Measurements from ENCODE around the gene EVI5.

GRCh38 chr1:92790867-92791266, 6.0 kb upstream of the EVI5 start:
- TF ChIP-seq CTCF (IDR thresholded peaks at IDR 0.05; ENCODE audit: low read depth, low read length) (no peak), EZH2phosphoT487 (IDR thresholded peaks at IDR 0.05; ENCODE audit: low read depth) (no peak)

Measured in OCI-LY3 (cell line).